Activated gamma-delta T cell treated with anti-CD3 and anti-CD28 coated beads, Interleukin-2, amount 50 U/mL, for 16 hours (primary cell): ENCODE data around the gene ST6GALNAC4.
A peak's percentile ranks its signal among the peaks of the same experiment; 100 is the strongest.

Experiments
- DNase-seq: peaks from one replicate; pipeline ENCODE4 v3.0.0-alpha.2; 2020; ENCODE audit warnings: low read depth

Gene ST6GALNAC4

GRCh38 chr9:127912296-127912695, 4.5 kb downstream of the ST6GALNAC4 start:
- DNase-seq, result no peak

GRCh38 chr9:127910613-127911205, 6.1 kb downstream of the ST6GALNAC4 start:
- DNase-seq, result no peak

- DNase-seq, result no peak
These were observed 7.0 kb downstream of the ST6GALNAC4 start for GRCh38 chr9:127909839-127910273.

GRCh38 chr9:127908660-127908926, 8.2 kb downstream of the ST6GALNAC4 start:
- DNase-seq, result no peak

- DNase-seq, result no peak
These were observed 8.8 kb downstream of the ST6GALNAC4 start for GRCh38 chr9:127907867-127908659.

- peak; percentile 59 for DNase-seq
These were observed 11.1 kb downstream of the ST6GALNAC4 start for GRCh38 chr9:127905788-127906191.

GRCh38 chr9:127905004-127905728, 11.7 kb downstream of the ST6GALNAC4 start:
- peak; percentile 52 for DNase-seq

GRCh38 chr9:127904561-127905003, 12.3 kb downstream of the ST6GALNAC4 start:
- no peak for DNase-seq

- DNase-seq, result peak; percentile 41
These were observed 13.0 kb downstream of the ST6GALNAC4 start for GRCh38 chr9:127903557-127904475.

GRCh38 chr9:127899128-127899943, 17.5 kb downstream of the ST6GALNAC4 start, which contains the start of gene ST6GALNAC6:
Gene ST6GALNAC6 (minus strand): TSS chr9:127899603. CDS start chr9:127897981, 1,622 bp downstream.
- DNase-seq, result peak; percentile 47

- DNase-seq, result no peak
These were observed 18.3 kb downstream of the ST6GALNAC4 start for GRCh38 chr9:127898433-127899127.

GRCh38 chr9:127897193-127897692, 19.6 kb downstream of the ST6GALNAC4 start:
- no peak for DNase-seq

- no peak for DNase-seq
These were observed 20.2 kb downstream of the ST6GALNAC4 start for GRCh38 chr9:127896395-127897192.

- DNase-seq, result no peak
These were observed 21.0 kb downstream of the ST6GALNAC4 start for GRCh38 chr9:127895811-127896210.

GRCh38 chr9:127893392-127893791, 23.4 kb downstream of the ST6GALNAC4 start:
- no peak for DNase-seq

GRCh38 chr9:127892831-127893230, 24.0 kb downstream of the ST6GALNAC4 start:
- DNase-seq, result no peak

GRCh38 chr9:127890053-127890452, 26.8 kb downstream of the ST6GALNAC4 start:
- no peak for DNase-seq

- no peak for DNase-seq
These were observed 29.0 kb downstream of the ST6GALNAC4 start for GRCh38 chr9:127887792-127888191.

- DNase-seq, result no peak
These were observed 30.4 kb downstream of the ST6GALNAC4 start for GRCh38 chr9:127886401-127886972.
